Endodermal cell (in vitro differentiated cells): Measurements from ENCODE around the gene MRPS11. TPM values are rescaled to one million over a fixed set of nuclear protein-coding genes. Genes with fewer than 3 reads are reported as not detected.

Experiments used
- DNase-seq: peaks from one replicate; pipeline ENCODE4 v3.0.0-alpha.2; 2017
- H3K27ac ChIP-seq: 2 replicates; pipeline ENCODE4 v1.5.1; 2013; ENCODE audit warnings: mild to moderate bottlenecking, low read depth, low read length, moderate library complexity
- H3K27me3 ChIP-seq: 2 replicates; pipeline ENCODE4 v1.6.1; 2013; ENCODE audit warnings: mild to moderate bottlenecking, low read length, moderate library complexity; ENCODE audit not compliant: insufficient read depth, control insufficient read depth, poor library complexity, severe bottlenecking
- H3K36me3 ChIP-seq: 2 replicates; pipeline ENCODE4 v1.7.0; 2013; ENCODE audit warnings: mild to moderate bottlenecking, low read length, moderate library complexity; ENCODE audit not compliant: control insufficient read depth, insufficient read depth
- H3K4me1 ChIP-seq: one replicate; pipeline ENCODE4 v1.7.0; 2013; ENCODE audit warnings: low read length; ENCODE audit not compliant: control insufficient read depth, insufficient read depth
- H3K4me3 ChIP-seq: 2 replicates; pipeline ENCODE4 v1.5.1; 2013; ENCODE audit warnings: mild to moderate bottlenecking, low read length, moderate library complexity
- H3K9ac ChIP-seq: 2 replicates; pipeline ENCODE4 v1.6.1; 2013; ENCODE audit warnings: mild to moderate bottlenecking, low read length, moderate library complexity; ENCODE audit not compliant: poor library complexity, severe bottlenecking; ENCODE audit errors: extremely low read depth
- H3K9me3 ChIP-seq: 2 replicates; pipeline ENCODE4 v1.6.1; 2013; ENCODE audit warnings: mild to moderate bottlenecking, low read length, moderate library complexity; ENCODE audit not compliant: control insufficient read depth
- H3K27ac Mint-ChIP-seq: 2 replicates; pipeline ENCODE4 v1.8.0; 2020; ENCODE audit warnings: mixed read lengths
- H3K27me3 Mint-ChIP-seq: 2 replicates; pipeline ENCODE4 v1.8.0; 2021; ENCODE audit warnings: mild to moderate bottlenecking, mixed read lengths; ENCODE audit not compliant: insufficient read depth
- H3K36me3 Mint-ChIP-seq: 2 replicates; pipeline ENCODE4 v1.8.0; 2020; ENCODE audit warnings: low read depth, mixed read lengths
- H3K4me1 Mint-ChIP-seq: 2 replicates; pipeline ENCODE4 v1.8.0; 2020; ENCODE audit warnings: mixed read lengths
- H3K4me3 Mint-ChIP-seq: 2 replicates; pipeline ENCODE4 v1.8.0; 2020; ENCODE audit warnings: mild to moderate bottlenecking, moderate library complexity, mixed read lengths
- H3K9me3 Mint-ChIP-seq: 2 replicates; pipeline ENCODE4 v1.8.0; 2020; ENCODE audit warnings: mild to moderate bottlenecking, mixed read lengths
- WGBS, 2 experiments: methylation state at CpG; one replicate each; pipeline versions ENCODE4 v1.1.5 to v1.1.7; 2013; ENCODE audit warnings: missing lambda C conversion rate in 2 of 2, mixed read lengths in 1 of 2; ENCODE audit not compliant: insufficient coverage in 1 of 2, insufficient read length in 1 of 2; 5-methylcytosine and 5-hydroxymethylcytosine counted together
- total RNA-seq, 2 donors: library from RNA; stranded (reverse); fragmentation: NEBNext Ultra II Directional in 1 of 2; extraction: Animal tissue kit (Norgen Biotek cat#: 25700) in 1 of 2; gene quantifications; 2 replicates in 1 of 2; 3 replicates in 1 of 2; pipeline ENCODE4 v1.2.1, GENCODE V29; 2021
- TF ChIP-seq, protein P1 (sequence below): fragments of 200-600 bp; sonication (generic); conservative IDR thresholded peaks from 2 replicates; pipeline ENCODE4 v1.5.0; 2021; ENCODE audit warnings: antibody characterized with exemption, mild to moderate bottlenecking

Gene MRPS11
- total RNA-seq, 2 donors from 2014 or later = 44.8 to 49.0 TPM

DNA sequence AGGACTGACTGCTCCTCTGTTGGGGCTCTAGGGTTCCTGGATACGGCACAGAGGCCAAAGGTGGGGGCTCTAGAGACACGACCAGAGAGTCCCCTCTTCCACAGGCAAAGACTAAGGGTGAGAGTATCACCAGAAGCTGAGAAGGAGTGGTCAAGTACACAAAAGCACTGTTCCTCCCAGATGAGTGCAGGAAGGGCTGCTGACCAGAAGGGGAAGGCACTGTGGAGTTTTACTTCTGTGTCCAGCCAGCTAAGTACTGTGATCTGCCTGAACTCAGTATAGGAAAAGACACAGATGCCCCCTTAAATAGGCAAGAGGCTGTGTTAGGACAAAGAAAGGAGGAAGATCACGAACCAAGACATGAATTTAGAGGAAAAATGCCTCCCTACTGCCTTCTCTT lies 11.7 kb downstream of the MRPS11 start:
- WGBS, 2 experiments = 93% methylated on average over 3 of the region's 3 CpGs; no CpG with 5 or more reads in 1 of the 2 experiments
- no peaks in the 10 kb centered on the region for H3K9me3 ChIP-seq
- H3K9me3 Mint-ChIP-seq = no peaks in the 10 kb centered on the region
- DNase-seq = no peak
- peaks cover 45% of the 10 kb centered on the region for H3K4me1 Mint-ChIP-seq
- TF ChIP-seq, protein P1, sequence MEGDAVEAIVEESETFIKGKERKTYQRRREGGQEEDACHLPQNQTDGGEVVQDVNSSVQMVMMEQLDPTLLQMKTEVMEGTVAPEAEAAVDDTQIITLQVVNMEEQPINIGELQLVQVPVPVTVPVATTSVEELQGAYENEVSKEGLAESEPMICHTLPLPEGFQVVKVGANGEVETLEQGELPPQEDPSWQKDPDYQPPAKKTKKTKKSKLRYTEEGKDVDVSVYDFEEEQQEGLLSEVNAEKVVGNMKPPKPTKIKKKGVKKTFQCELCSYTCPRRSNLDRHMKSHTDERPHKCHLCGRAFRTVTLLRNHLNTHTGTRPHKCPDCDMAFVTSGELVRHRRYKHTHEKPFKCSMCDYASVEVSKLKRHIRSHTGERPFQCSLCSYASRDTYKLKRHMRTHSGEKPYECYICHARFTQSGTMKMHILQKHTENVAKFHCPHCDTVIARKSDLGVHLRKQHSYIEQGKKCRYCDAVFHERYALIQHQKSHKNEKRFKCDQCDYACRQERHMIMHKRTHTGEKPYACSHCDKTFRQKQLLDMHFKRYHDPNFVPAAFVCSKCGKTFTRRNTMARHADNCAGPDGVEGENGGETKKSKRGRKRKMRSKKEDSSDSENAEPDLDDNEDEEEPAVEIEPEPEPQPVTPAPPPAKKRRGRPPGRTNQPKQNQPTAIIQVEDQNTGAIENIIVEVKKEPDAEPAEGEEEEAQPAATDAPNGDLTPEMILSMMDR = peak; percentile 70
- peaks cover 21% of the 10 kb centered on the region for H3K36me3 Mint-ChIP-seq
- peaks cover 24% of the 10 kb centered on the region for H3K4me1 ChIP-seq
- H3K27ac Mint-ChIP-seq = no peak overlapping the region
- no peak overlapping the region for H3K4me3 ChIP-seq
- no peak overlapping the region for H3K9ac ChIP-seq
- H3K36me3 ChIP-seq = peaks cover 23% of the 10 kb centered on the region
- H3K27me3 ChIP-seq = peaks cover 13% of the 10 kb centered on the region
- peaks cover 26% of the 10 kb centered on the region for H3K27me3 Mint-ChIP-seq
- H3K27ac ChIP-seq = no peak overlapping the region
- H3K4me3 Mint-ChIP-seq = no peak overlapping the region

GRCh38 chr15:88480981-88481380 lies 13.5 kb downstream of the MRPS11 start:
- no peak for DNase-seq
- H3K27ac Mint-ChIP-seq = no peak overlapping the region
- Histone ChIP-seq H3K27me3 (peaks cover 13% of the 10 kb centered on the region), H3K36me3 (peaks cover 13% of the 10 kb centered on the region), H3K4me1 (peaks cover 29% of the 10 kb centered on the region), H3K4me3 (no peak overlapping the region), H3K9me3 (no peaks in the 10 kb centered on the region), H3K9ac (no peak overlapping the region), H3K27ac (no peak overlapping the region)
- WGBS, 2 experiments = 90 to 93% methylated on average over 8 of the region's 8 CpGs
- TF ChIP-seq, protein P1 = no peak
- peaks cover 55% of the 10 kb centered on the region for H3K4me1 Mint-ChIP-seq
- H3K36me3 Mint-ChIP-seq = peaks cover 16% of the 10 kb centered on the region
- H3K9me3 Mint-ChIP-seq = no peaks in the 10 kb centered on the region
- no peak overlapping the region for H3K4me3 Mint-ChIP-seq
- H3K27me3 Mint-ChIP-seq = peaks cover 29% of the 10 kb centered on the region

GRCh38 chr15:88482263-88482662 lies 14.8 kb downstream of the MRPS11 start:
- Histone ChIP-seq H3K27ac (no peak overlapping the region), H3K4me1 (peaks cover 27% of the 10 kb centered on the region), H3K36me3 (peaks cover 9% of the 10 kb centered on the region), H3K27me3 (peaks cover 13% of the 10 kb centered on the region), H3K4me3 (no peak overlapping the region), H3K9ac (no peak overlapping the region), H3K9me3 (no peaks in the 10 kb centered on the region)
- TF ChIP-seq, protein P1 = no peak
- Mint-ChIP-seq H3K9me3 (no peaks in the 10 kb centered on the region), H3K4me3 (no peak overlapping the region), H3K4me1 (peaks cover 55% of the 10 kb centered on the region), H3K36me3 (peaks cover 16% of the 10 kb centered on the region), H3K27ac (no peak overlapping the region), H3K27me3 (peaks cover 36% of the 10 kb centered on the region)
- 95 to 100% methylated on average over 1 of the region's 1 CpG for WGBS, 2 experiments
- DNase-seq = no peak
